IMR-90 (cell line): ENCODE data around the gene CELA2A. TPM values are rescaled to one million over a fixed set of nuclear protein-coding genes. Genes with fewer than 3 reads are reported as not detected.

Experiments used
- ATAC-seq: fragments of 200-7000 bp; cut with Tn5 transposase; 2 replicates; pipeline ENCODE4 v1.9.1; 2020; ENCODE audit warnings: low read depth, mild to moderate bottlenecking, moderate library complexity
- BruUV-seq: library from RNA; stranded (reverse); fragments of 400-500 nt; replicated peaks from 2 replicates; lab custom pipeline; 2021; lab: Mats Ljungman, UMichigan
- CTCF ChIA-PET: fragments of 300-600 bp; formaldehyde crosslinking; extraction: SDS; loops from one replicate; lab custom pipeline; 2021; ENCODE audit warnings: antibody characterized with exemption; lab: Yijun Ruan, JAX
- POLR2A ChIA-PET: fragments of 300-600 bp; sonication (Branson Sonifier 250); formaldehyde crosslinking; loops from one replicate; lab custom pipeline; 2022; ENCODE audit warnings: antibody characterized with exemption; ENCODE audit not compliant: unreplicated experiment; lab: Charles Lee
- DNase-seq: peaks from one replicate; pipeline ENCODE4 v3.0.0; 2013
- H2AFZ ChIP-seq: replicated peaks from 2 replicates; pipeline ENCODE3; 2013; ENCODE audit warnings: low read length, mild to moderate bottlenecking; ENCODE audit not compliant: poor library complexity
- H2AK5ac ChIP-seq: 2 replicates; pipeline ENCODE4 v1.6.1; 2013; ENCODE audit warnings: low read depth, low read length, inconsistent platforms
- H2AK9ac ChIP-seq: replicated peaks from 2 replicates; pipeline ENCODE3; 2013; ENCODE audit warnings: mild to moderate bottlenecking, low read depth, low read length, moderate library complexity; ENCODE audit not compliant: poor library complexity
- H2BK120ac ChIP-seq: 2 replicates; pipeline ENCODE4 v1.6.1; 2013; ENCODE audit warnings: low read depth, low read length, inconsistent platforms
- H2BK15ac ChIP-seq: 3 replicates; pipeline ENCODE4 v1.6.1; 2013; ENCODE audit warnings: low read depth, low read length, inconsistent platforms
- H2BK20ac ChIP-seq: 2 replicates; pipeline ENCODE4 v1.6.1; 2013; ENCODE audit warnings: low read depth, mild to moderate bottlenecking, inconsistent platforms, low read length, moderate library complexity
- H2BK5ac ChIP-seq: 2 replicates; pipeline ENCODE4 v1.6.1; 2013; ENCODE audit warnings: mild to moderate bottlenecking, low read depth, low read length, inconsistent platforms; ENCODE audit not compliant: poor library complexity, severe bottlenecking
- H3K14ac ChIP-seq: replicated peaks from 2 replicates; pipeline ENCODE4 v1.6.1; 2013; ENCODE audit warnings: low read depth, low read length, inconsistent platforms
- H3K18ac ChIP-seq: 2 replicates; pipeline ENCODE4 v1.6.1; 2013; ENCODE audit warnings: low read depth, low read length, control low read depth
- H3K23ac ChIP-seq: 2 replicates; pipeline ENCODE4 v1.6.1; 2013; ENCODE audit warnings: low read depth, low read length, inconsistent platforms
- H3K27ac ChIP-seq: 2 replicates; pipeline ENCODE4 v1.5.1; 2013; ENCODE audit warnings: mild to moderate bottlenecking, control low read depth, low read length; ENCODE audit not compliant: insufficient read depth
- H3K27me3 ChIP-seq: 2 replicates; pipeline ENCODE4 v1.6.1; 2013; ENCODE audit warnings: low read length; ENCODE audit not compliant: control insufficient read depth, insufficient read depth
- H3K36me3 ChIP-seq: 2 replicates; pipeline ENCODE4 v1.6.1; 2013; ENCODE audit warnings: low read length, mixed read lengths; ENCODE audit not compliant: control insufficient read depth, insufficient read depth
- H3K4ac ChIP-seq: 2 replicates; pipeline ENCODE4 v1.6.1; 2013; ENCODE audit warnings: low read depth, low read length, inconsistent platforms
- H3K4me1 ChIP-seq: 2 replicates; pipeline ENCODE4 v1.6.1; 2013; ENCODE audit warnings: low read length, mixed read lengths; ENCODE audit not compliant: control insufficient read depth, insufficient read depth
- H3K4me2 ChIP-seq: 2 replicates; pipeline ENCODE4 v1.6.1; 2013; ENCODE audit warnings: low read depth, mild to moderate bottlenecking, control low read depth, low read length, moderate library complexity
- H3K4me3 ChIP-seq: 2 replicates; pipeline ENCODE4 v1.5.1; 2013; ENCODE audit warnings: low read depth, mild to moderate bottlenecking, control low read depth, low read length, moderate library complexity; ENCODE audit not compliant: insufficient read depth
- H3K56ac ChIP-seq: 2 replicates; pipeline ENCODE4 v1.6.1; 2013; ENCODE audit warnings: low read length, inconsistent platforms; ENCODE audit not compliant: insufficient read depth; ENCODE audit errors: extremely low read depth
- H3K79me1 ChIP-seq, 2 experiments: 2 replicates each; pipeline ENCODE4 v1.6.1; 2013; ENCODE audit warnings: low read length in 2 of 2, inconsistent platforms in 1 of 2, low read depth in 1 of 2
- H3K9ac ChIP-seq: 2 replicates; pipeline ENCODE4 v1.6.1; 2013; ENCODE audit warnings: low read depth, low read length, control low read depth
- H3K9me1 ChIP-seq: 2 replicates; pipeline ENCODE4 v1.6.1; 2013; ENCODE audit warnings: low read length, inconsistent platforms; ENCODE audit not compliant: insufficient read depth
- H3K9me3 ChIP-seq: 2 replicates; pipeline ENCODE4 v1.6.1; 2013; ENCODE audit warnings: low read length; ENCODE audit not compliant: control insufficient read depth, insufficient read depth
- H4K20me1 ChIP-seq: 2 replicates; pipeline ENCODE4 v1.6.1; 2013; ENCODE audit warnings: low read length, inconsistent platforms; ENCODE audit not compliant: insufficient read depth
- H4K5ac ChIP-seq: 2 replicates; pipeline ENCODE4 v1.6.1; 2013; ENCODE audit warnings: mild to moderate bottlenecking, low read depth, low read length, control low read depth
- H4K8ac ChIP-seq, 2 experiments: 2 replicates each; pipeline ENCODE4 v1.6.1; 2013; ENCODE audit warnings: low read depth in 2 of 2, low read length in 2 of 2, control low read depth in 1 of 2, inconsistent platforms in 1 of 2
- H4K91ac ChIP-seq: 2 replicates; pipeline ENCODE4 v1.6.1; 2013; ENCODE audit warnings: low read depth, low read length, inconsistent platforms; ENCODE audit not compliant: insufficient read depth
- CHD1 ChIP-seq: IDR thresholded peaks from 2 replicates; pipeline ENCODE4 v1.6.1; 2012; ENCODE audit warnings: low read depth, low read length, improper control_type of control experiment
- WGBS, 2 experiments: methylation state at CpG; one replicate each; pipeline versions ENCODE4 v1.1.5 to v1.1.7; 2013; ENCODE audit warnings: missing lambda C conversion rate in 2 of 2; ENCODE audit not compliant: insufficient read length in 1 of 2; ENCODE audit errors: extremely low coverage in 2 of 2; 5-methylcytosine and 5-hydroxymethylcytosine counted together
- dilution Hi-C: fragments of 300-500 bp; cut with HindIII; formaldehyde crosslinking; loops from one replicate; pipeline ENCODE4 v1.14.3; 2018; ENCODE audit warnings: low sequenced_read_pairs; ENCODE audit not compliant: unreplicated experiment
- in situ Hi-C: fragments of 300-500 bp; cut with MboI; formaldehyde crosslinking; loops from 3 replicates; pipeline ENCODE4 v1.14.3; 2019; ENCODE audit warnings: low sequenced_read_pairs, inconsistent platforms, mixed read lengths
- intact Hi-C: fragments of 100-400 bp; cut with micrococcal nuclease; formaldehyde crosslinking; loops from 2 replicates; pipeline ENCODE4 v1.10.0; 2022
- polyA plus RNA-seq, 3 experiments: library from polyadenylated mRNA; depleted of rRNA; stranded (reverse); fragments of >200 nt; gene quantifications; 2 replicates each; pipeline ENCODE4 v1.2.3, GENCODE V29; 2012; ENCODE audit warnings: low replicate concordance in 1 of 3
- total RNA-seq: library from RNA; depleted of rRNA; stranded (reverse); fragments of >200 nt; gene quantifications from 2 replicates; pipeline ENCODE4 v1.2.3, GENCODE V29; 2012

CELA2A gene
- total and polyA plus RNA-seq, 2 of the 4 experiments (the other 2 are of a cell fraction) = not detected

GRCh38 chr1:15493869-15494390 lies 37.4 kb downstream of the CELA2A start:
- Histone ChIP-seq H3K36me3 (peaks cover 11% of the 10 kb centered on the region), H3K9me1 (no peaks in the 10 kb centered on the region), H3K56ac (no peak overlapping the region), H2BK20ac (no peak overlapping the region), H2AK5ac (no peak overlapping the region), H3K4me1 (no peaks in the 10 kb centered on the region), H4K8ac (no peak overlapping the region), H3K18ac (no peak overlapping the region), H3K14ac (no peak overlapping the region), H2BK15ac (no peak overlapping the region), H2BK5ac (no peak overlapping the region), H3K4me2 (no peak overlapping the region), H3K27me3 (no peaks in the 10 kb centered on the region), H3K9ac (no peak overlapping the region), H4K91ac (no peak overlapping the region), H3K4me3 (no peak overlapping the region), H2BK120ac (no peak overlapping the region), H2AK9ac (no peak overlapping the region), H3K9me3 (no peaks in the 10 kb centered on the region), H2AFZ (no peak overlapping the region), H4K20me1 (no peaks in the 10 kb centered on the region), H3K27ac (no peak overlapping the region), H3K4ac (no peak overlapping the region), H3K79me1 (no peaks in the 10 kb centered on the region), H3K23ac (no peak overlapping the region), H4K5ac (no peak overlapping the region)
- CTCF ChIA-PET = no interaction called here
- ATAC-seq = no peak
- BruUV-seq = no TSS peak
- intact Hi-C loops (no loop called here), in situ Hi-C loops (no loop called here), dilution Hi-C loops (no loop called here)
- POLR2A ChIA-PET = no interaction called here
- WGBS, 2 experiments = 100% methylated on average over 1 of the region's 9 CpGs; no CpG with 5 or more reads in 1 of the 2 experiments
- no peak for DNase-seq
- no peak for TF ChIP-seq CHD1
